HEK293 (cell line): ENCODE data around the gene ANKRD52.

Experiments
- CTCF ChIA-PET: fragments of 350-600 bp; formaldehyde crosslinking; extraction: SDS; loops from one replicate; lab custom pipeline; 2021; ENCODE audit warnings: antibody characterized with exemption; lab: Yijun Ruan, JAX
- POLR2A ChIA-PET: fragments of 300-600 bp; formaldehyde crosslinking; extraction: SDS; loops from one replicate; lab custom pipeline; 2020; ENCODE audit warnings: antibody characterized with exemption, inconsistent platforms; lab: Yijun Ruan, JAX
- H3K27ac ChIP-seq: fragments of 200-500 bp; sonication (Bioruptor generic); 2 replicates; pipeline ENCODE4 v1.5.1; 2014; ENCODE audit warnings: low read depth, low read length, control low read depth, inconsistent platforms; ENCODE audit errors: extremely low read depth
- H3K36me3 ChIP-seq, 2 experiments: fragments of 200-500 bp in 1 of 2; sonication (Bioruptor generic) in 1 of 2; 1 replicate in 1 of 2; 2 replicates in 1 of 2; pipeline ENCODE4 v1.5.1; 2014 to 2017; ENCODE audit warnings: inconsistent platforms in 2 of 2, low read length in 2 of 2; ENCODE audit not compliant: control insufficient read depth in 2 of 2, insufficient read depth in 1 of 2
- H3K4me1 ChIP-seq: fragments of 200-500 bp; sonication (Bioruptor generic); 2 replicates; pipeline ENCODE4 v1.5.1; 2014; ENCODE audit warnings: mild to moderate bottlenecking, low read length, inconsistent platforms; ENCODE audit not compliant: control insufficient read depth, insufficient read depth
- H3K4me3 ChIP-seq: 2 replicates; pipeline ENCODE4 v1.5.1; 2011; ENCODE audit warnings: low read depth, mild to moderate bottlenecking, control low read depth, low read length, moderate library complexity
- H3K9me3 ChIP-seq: fragments of 200-500 bp; sonication (Bioruptor generic); 2 replicates; pipeline ENCODE4 v1.5.1; 2014; ENCODE audit warnings: low read depth, low read length, inconsistent platforms; ENCODE audit not compliant: control insufficient read depth, insufficient read depth
- KLF7 ChIP-seq: fragments of 450-650 bp; formaldehyde crosslinking; IDR thresholded peaks from 2 replicates; pipeline ENCODE4 v1.5.1; 2016; ENCODE audit warnings: missing biosample characterization, missing genetic modification characterization, borderline replicate concordance
- REPIN1 ChIP-seq: fragments of 450-650 bp; formaldehyde crosslinking; IDR thresholded peaks from 2 replicates; pipeline ENCODE4 v1.5.1; 2017; ENCODE audit warnings: missing biosample characterization, missing genetic modification characterization, low read depth
- YY2 ChIP-seq: fragments of 450-650 bp; formaldehyde crosslinking; IDR thresholded peaks from 2 replicates; pipeline ENCODE4 v1.5.1; 2016; ENCODE audit warnings: missing biosample characterization, missing genetic modification characterization
- ZFP69B ChIP-seq: fragments of 450-650 bp; formaldehyde crosslinking; IDR thresholded peaks from 2 replicates; pipeline ENCODE4 v1.5.1; 2016; ENCODE audit warnings: missing biosample characterization, missing genetic modification characterization
- ZNF138 ChIP-seq: fragments of 450-650 bp; formaldehyde crosslinking; IDR thresholded peaks from 2 replicates; pipeline ENCODE4 v1.5.1; 2016; ENCODE audit warnings: missing biosample characterization, missing genetic modification characterization, borderline replicate concordance
- ZNF221 ChIP-seq: fragments of 450-650 bp; formaldehyde crosslinking; IDR thresholded peaks from 2 replicates; pipeline ENCODE4 v1.5.1; 2017; ENCODE audit warnings: missing biosample characterization, missing genetic modification characterization, borderline replicate concordance
- ZNF510 ChIP-seq: fragments of 450-650 bp; formaldehyde crosslinking; IDR thresholded peaks from 2 replicates; pipeline ENCODE4 v1.5.1; 2018; ENCODE audit warnings: mild to moderate bottlenecking, missing genetic modification characterization, missing biosample characterization; ENCODE audit not compliant: insufficient replicate concordance
- ZNF548 ChIP-seq: fragments of 450-650 bp; formaldehyde crosslinking; IDR thresholded peaks from 2 replicates; pipeline ENCODE4 v1.5.1; 2016; ENCODE audit warnings: missing biosample characterization, missing genetic modification characterization
- ZNF623 ChIP-seq: fragments of 450-650 bp; formaldehyde crosslinking; IDR thresholded peaks from 2 replicates; pipeline ENCODE4 v1.5.1; 2016; ENCODE audit warnings: missing biosample characterization, missing genetic modification characterization
- ZNF629 ChIP-seq: fragments of 450-650 bp; formaldehyde crosslinking; IDR thresholded peaks from 2 replicates; pipeline ENCODE4 v1.5.1; 2017; ENCODE audit warnings: missing biosample characterization, missing genetic modification characterization
- ZNF658 ChIP-seq: fragments of 450-650 bp; formaldehyde crosslinking; IDR thresholded peaks from 2 replicates; pipeline ENCODE4; 2016; ENCODE audit warnings: missing biosample characterization, missing genetic modification characterization
- ZNF76 ChIP-seq: fragments of 450-650 bp; formaldehyde crosslinking; IDR thresholded peaks from 2 replicates; pipeline ENCODE4; 2016; ENCODE audit warnings: low read depth, missing biosample characterization, missing genetic modification characterization, borderline replicate concordance
- ZNF777 ChIP-seq: fragments of 450-650 bp; formaldehyde crosslinking; IDR thresholded peaks from 2 replicates; pipeline ENCODE4 v1.5.1; 2017; ENCODE audit warnings: missing biosample characterization, missing genetic modification characterization, borderline replicate concordance
- ZSCAN23 ChIP-seq: fragments of 450-650 bp; formaldehyde crosslinking; IDR thresholded peaks from 2 replicates; pipeline ENCODE4 v1.5.1; 2016; ENCODE audit warnings: missing biosample characterization, missing genetic modification characterization
- ZSCAN5A ChIP-seq: fragments of 450-650 bp; formaldehyde crosslinking; IDR thresholded peaks from 2 replicates; pipeline ENCODE4 v1.5.1; 2016; ENCODE audit warnings: missing biosample characterization, missing genetic modification characterization
- TF ChIP-seq, protein P1 (sequence below): fragments of 450-650 bp; formaldehyde crosslinking; IDR thresholded peaks from 2 replicates; pipeline ENCODE4 v1.5.1; 2017; ENCODE audit warnings: missing biosample characterization, missing genetic modification characterization
- TF ChIP-seq, protein P2 (sequence below): fragments of 450-650 bp; formaldehyde crosslinking; IDR thresholded peaks from 2 replicates; pipeline ENCODE4 v1.5.1; 2016; ENCODE audit warnings: missing biosample characterization, missing genetic modification characterization, low read depth
- TF ChIP-seq, protein P3 (sequence below): fragments of 450-650 bp; formaldehyde crosslinking; IDR thresholded peaks from 2 replicates; pipeline ENCODE4 v1.5.1; 2016; ENCODE audit warnings: missing biosample characterization, missing genetic modification characterization, borderline replicate concordance
- TF ChIP-seq, protein P4 (sequence below): fragments of 450-650 bp; formaldehyde crosslinking; IDR thresholded peaks from 2 replicates; pipeline ENCODE4 v1.5.1; 2016; ENCODE audit warnings: missing biosample characterization, missing genetic modification characterization
- TF ChIP-seq, protein P5 (sequence below): fragments of 450-650 bp; formaldehyde crosslinking; IDR thresholded peaks from 2 replicates; pipeline ENCODE4 v1.5.1; 2016; ENCODE audit warnings: missing biosample characterization, missing genetic modification characterization

The ANKRD52 gene

DNA sequence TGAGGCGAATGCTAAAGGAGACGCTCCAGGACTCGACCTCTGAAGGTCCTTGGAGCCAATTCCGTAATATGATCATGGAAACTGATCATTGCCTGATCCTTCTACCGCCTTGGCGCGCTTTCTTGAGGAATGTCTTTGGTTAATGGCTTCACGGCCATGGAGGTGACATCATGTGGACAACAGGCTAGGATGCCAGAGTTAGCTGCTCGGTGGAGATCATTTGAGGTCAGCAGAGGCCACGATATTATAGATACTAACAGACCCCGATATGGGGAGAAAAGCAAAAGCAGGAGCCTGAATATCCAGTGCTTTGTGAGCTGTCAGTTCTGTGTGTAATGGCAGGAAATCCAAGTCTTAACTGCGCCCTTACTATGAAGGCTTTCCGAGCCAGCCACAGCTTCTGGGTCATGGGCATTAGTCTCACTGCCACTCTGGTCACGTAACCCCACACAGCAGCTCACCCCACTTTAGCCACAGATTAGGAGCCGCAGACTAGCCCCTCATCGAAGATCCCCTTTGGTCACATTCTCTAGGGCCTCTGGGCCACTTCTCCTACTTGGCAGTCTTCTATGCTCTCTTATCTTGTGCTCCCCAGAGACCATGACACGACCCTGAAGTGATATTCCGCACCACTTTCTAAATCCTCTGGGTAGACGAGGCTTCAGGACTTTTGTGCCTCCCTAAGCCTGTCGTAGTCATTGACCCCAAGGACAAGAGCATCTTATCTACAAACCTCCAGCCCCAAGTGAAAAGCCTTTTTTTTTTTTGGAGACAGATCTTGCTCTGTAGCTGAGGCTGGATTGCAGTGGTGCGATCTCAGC lies 42.7 kb upstream of the ANKRD52 start (continued):
- TF ChIP-seq, protein P1, sequence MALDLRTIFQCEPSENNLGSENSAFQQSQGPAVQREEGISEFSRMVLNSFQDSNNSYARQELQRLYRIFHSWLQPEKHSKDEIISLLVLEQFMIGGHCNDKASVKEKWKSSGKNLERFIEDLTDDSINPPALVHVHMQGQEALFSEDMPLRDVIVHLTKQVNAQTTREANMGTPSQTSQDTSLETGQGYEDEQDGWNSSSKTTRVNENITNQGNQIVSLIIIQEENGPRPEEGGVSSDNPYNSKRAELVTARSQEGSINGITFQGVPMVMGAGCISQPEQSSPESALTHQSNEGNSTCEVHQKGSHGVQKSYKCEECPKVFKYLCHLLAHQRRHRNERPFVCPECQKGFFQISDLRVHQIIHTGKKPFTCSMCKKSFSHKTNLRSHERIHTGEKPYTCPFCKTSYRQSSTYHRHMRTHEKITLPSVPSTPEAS (tag by site-specific recombination): no peak
- no peak for TF ChIP-seq ZNF548
- no peak for TF ChIP-seq ZFP69B (tag by site-specific recombination)
- TF ChIP-seq, protein P2, sequence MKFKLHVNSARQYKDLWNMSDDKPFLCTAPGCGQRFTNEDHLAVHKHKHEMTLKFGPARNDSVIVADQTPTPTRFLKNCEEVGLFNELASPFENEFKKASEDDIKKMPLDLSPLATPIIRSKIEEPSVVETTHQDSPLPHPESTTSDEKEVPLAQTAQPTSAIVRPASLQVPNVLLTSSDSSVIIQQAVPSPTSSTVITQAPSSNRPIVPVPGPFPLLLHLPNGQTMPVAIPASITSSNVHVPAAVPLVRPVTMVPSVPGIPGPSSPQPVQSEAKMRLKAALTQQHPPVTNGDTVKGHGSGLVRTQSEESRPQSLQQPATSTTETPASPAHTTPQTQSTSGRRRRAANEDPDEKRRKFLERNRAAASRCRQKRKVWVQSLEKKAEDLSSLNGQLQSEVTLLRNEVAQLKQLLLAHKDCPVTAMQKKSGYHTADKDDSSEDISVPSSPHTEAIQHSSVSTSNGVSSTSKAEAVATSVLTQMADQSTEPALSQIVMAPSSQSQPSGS (tag by site-specific recombination): peak; percentile 84
- no peak for TF ChIP-seq ZNF510
- TF ChIP-seq ZSCAN23 (tag by site-specific recombination): no peak
- no peak for TF ChIP-seq KLF7 (tag by site-specific recombination)
- TF ChIP-seq ZNF629 (tag by site-specific recombination): 0 out of 2 replicates have a peak, but pooled peaks have one; percentile 32
- TF ChIP-seq REPIN1 (tag by site-specific recombination): no peak
- TF ChIP-seq, protein P3, sequence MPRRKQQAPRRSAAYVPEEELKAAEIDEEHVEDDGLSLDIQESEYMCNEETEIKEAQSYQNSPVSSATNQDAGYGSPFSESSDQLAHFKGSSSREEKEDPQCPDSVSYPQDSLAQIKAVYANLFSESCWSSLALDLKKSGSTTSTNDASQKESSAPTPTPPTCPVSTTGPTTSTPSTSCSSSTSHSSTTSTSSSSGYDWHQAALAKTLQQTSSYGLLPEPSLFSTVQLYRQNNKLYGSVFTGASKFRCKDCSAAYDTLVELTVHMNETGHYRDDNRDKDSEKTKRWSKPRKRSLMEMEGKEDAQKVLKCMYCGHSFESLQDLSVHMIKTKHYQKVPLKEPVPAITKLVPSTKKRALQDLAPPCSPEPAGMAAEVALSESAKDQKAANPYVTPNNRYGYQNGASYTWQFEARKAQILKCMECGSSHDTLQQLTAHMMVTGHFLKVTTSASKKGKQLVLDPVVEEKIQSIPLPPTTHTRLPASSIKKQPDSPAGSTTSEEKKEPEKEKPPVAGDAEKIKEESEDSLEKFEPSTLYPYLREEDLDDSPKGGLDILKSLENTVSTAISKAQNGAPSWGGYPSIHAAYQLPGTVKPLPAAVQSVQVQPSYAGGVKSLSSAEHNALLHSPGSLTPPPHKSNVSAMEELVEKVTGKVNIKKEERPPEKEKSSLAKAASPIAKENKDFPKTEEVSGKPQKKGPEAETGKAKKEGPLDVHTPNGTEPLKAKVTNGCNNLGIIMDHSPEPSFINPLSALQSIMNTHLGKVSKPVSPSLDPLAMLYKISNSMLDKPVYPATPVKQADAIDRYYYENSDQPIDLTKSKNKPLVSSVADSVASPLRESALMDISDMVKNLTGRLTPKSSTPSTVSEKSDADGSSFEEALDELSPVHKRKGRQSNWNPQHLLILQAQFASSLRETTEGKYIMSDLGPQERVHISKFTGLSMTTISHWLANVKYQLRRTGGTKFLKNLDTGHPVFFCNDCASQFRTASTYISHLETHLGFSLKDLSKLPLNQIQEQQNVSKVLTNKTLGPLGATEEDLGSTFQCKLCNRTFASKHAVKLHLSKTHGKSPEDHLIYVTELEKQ (tag by site-specific recombination): peak; percentile 23; the same call in 1 of the 2 replicates

- ChIA-PET CTCF (interaction anchor here (0.8 to 2.6 kb wide), 5 partner anchors 9 to 164 kb away, joined by 3 to 6 read pairs (median 4); partner anchors contain the start of gene ANKRD52), POLR2A (interaction anchor here (0.5 to 2.8 kb wide), 14 partner anchors 9 to 470 kb away, joined by 3 to 13 read pairs (median 4); partner anchors contain the start of genes PA2G4, RNF41, STAT2 and ZC3H10)
- Histone ChIP-seq H3K4me3 (peak within 1 kb of the TSS; percentile 92), H3K9me3 (no peaks in the 10 kb centered on the region), H3K27ac (peak within 1 kb of the TSS; percentile 89), H3K36me3 (peaks cover 20 to 45% of the 10 kb centered on the region in 2 experiments; a peak in 2 of 3 replicates), H3K4me1 (peaks cover 4% of the 10 kb centered on the region; the same call in 1 of the 2 replicates)
- TF ChIP-seq ZSCAN23 (tag by site-specific recombination): no peak
- TF ChIP-seq, protein P4, sequence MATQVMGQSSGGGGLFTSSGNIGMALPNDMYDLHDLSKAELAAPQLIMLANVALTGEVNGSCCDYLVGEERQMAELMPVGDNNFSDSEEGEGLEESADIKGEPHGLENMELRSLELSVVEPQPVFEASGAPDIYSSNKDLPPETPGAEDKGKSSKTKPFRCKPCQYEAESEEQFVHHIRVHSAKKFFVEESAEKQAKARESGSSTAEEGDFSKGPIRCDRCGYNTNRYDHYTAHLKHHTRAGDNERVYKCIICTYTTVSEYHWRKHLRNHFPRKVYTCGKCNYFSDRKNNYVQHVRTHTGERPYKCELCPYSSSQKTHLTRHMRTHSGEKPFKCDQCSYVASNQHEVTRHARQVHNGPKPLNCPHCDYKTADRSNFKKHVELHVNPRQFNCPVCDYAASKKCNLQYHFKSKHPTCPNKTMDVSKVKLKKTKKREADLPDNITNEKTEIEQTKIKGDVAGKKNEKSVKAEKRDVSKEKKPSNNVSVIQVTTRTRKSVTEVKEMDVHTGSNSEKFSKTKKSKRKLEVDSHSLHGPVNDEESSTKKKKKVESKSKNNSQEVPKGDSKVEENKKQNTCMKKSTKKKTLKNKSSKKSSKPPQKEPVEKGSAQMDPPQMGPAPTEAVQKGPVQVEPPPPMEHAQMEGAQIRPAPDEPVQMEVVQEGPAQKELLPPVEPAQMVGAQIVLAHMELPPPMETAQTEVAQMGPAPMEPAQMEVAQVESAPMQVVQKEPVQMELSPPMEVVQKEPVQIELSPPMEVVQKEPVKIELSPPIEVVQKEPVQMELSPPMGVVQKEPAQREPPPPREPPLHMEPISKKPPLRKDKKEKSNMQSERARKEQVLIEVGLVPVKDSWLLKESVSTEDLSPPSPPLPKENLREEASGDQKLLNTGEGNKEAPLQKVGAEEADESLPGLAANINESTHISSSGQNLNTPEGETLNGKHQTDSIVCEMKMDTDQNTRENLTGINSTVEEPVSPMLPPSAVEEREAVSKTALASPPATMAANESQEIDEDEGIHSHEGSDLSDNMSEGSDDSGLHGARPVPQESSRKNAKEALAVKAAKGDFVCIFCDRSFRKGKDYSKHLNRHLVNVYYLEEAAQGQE (tag by site-specific recombination): no peak
- TF ChIP-seq, protein P5, sequence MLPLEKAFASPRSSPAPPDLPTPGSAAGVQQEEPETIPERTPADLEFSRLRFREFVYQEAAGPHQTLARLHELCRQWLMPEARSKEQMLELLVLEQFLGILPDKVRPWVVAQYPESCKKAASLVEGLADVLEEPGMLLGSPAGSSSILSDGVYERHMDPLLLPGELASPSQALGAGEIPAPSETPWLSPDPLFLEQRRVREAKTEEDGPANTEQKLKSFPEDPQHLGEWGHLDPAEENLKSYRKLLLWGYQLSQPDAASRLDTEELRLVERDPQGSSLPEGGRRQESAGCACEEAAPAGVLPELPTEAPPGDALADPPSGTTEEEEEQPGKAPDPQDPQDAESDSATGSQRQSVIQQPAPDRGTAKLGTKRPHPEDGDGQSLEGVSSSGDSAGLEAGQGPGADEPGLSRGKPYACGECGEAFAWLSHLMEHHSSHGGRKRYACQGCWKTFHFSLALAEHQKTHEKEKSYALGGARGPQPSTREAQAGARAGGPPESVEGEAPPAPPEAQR: no peak
- TF ChIP-seq ZSCAN5A (tag by site-specific recombination): no peak
- no peak for TF ChIP-seq ZNF221
- TF ChIP-seq YY2 (tag by site-specific recombination): no peak; the same call in none of the 2 replicates
- TF ChIP-seq ZNF777 (tag by site-specific recombination): no peak
- peak; percentile 75 for TF ChIP-seq ZNF76 (tag by site-specific recombination)
- TF ChIP-seq ZNF658 (tag by site-specific recombination): no peak
- TF ChIP-seq ZNF623 (tag by site-specific recombination): no peak
- no peak for TF ChIP-seq ZNF138 (tag by site-specific recombination)
Measured at GRCh38 chr12:56299853-56300643, 41.9 kb upstream of the ANKRD52 start, which contains the start of gene CS. Gene CS (minus strand): TSS chr12:56300330. CDS start chr12:56300201, 129 bp downstream.
